A673 (cell line): ENCODE measurements around the gene CARM1.

Experiments used
- EZH2 ChIP-seq: fragments of 200-600 bp; sonication (generic); IDR thresholded peaks from 2 replicates; pipeline ENCODE4 v1.6.1; 2017; ENCODE audit warnings: borderline replicate concordance, low read depth, mild to moderate bottlenecking, mixed read lengths, antibody characterized with exemption, low read length; ENCODE audit not compliant: poor library complexity, severe bottlenecking
- TF ChIP-seq, protein P1 (sequence below): fragments of 300-800, 200-600 bp; sonication (generic); conservative IDR thresholded peaks from 2 replicates; pipeline ENCODE4 v1.5.1; 2017; ENCODE audit warnings: low read depth, mild to moderate bottlenecking, antibody characterized with exemption, low read length, moderate library complexity, mixed read lengths

DNA sequence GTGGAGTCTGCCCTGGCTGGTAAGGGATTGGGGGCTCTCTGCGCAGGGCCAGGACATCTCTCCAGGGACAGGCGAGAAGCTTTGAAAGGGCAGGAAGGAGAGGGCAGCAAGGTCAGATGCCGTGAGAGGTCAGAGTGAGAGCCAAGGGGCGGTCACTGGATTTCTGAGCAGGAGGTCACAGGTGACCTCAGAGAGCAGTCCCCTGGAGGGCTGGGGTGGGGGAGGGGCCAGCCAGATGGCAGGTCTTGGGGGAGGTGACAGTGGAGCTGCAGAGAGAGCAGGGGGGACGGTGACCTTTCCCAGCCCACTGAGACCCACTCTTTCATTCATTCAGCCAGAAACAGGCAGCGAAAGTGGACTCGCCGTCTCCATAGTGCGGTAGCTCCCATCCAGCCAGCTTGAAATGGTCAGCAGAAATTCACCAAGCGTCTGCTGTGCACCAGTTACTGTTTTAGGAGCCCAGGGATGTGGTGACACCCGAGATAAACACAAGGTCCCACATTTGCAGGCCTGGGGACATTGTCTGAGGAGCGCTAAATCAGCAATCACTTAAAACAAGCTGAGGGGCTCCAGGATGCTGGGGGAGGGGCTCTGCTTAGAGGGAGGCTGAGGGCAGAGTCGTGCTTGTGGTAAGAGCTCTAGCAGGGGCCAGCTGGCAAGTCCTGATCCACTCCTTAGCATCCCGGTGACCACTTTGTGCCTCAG, 10.2 kb downstream of the CARM1 start:
- TF ChIP-seq, protein P1, sequence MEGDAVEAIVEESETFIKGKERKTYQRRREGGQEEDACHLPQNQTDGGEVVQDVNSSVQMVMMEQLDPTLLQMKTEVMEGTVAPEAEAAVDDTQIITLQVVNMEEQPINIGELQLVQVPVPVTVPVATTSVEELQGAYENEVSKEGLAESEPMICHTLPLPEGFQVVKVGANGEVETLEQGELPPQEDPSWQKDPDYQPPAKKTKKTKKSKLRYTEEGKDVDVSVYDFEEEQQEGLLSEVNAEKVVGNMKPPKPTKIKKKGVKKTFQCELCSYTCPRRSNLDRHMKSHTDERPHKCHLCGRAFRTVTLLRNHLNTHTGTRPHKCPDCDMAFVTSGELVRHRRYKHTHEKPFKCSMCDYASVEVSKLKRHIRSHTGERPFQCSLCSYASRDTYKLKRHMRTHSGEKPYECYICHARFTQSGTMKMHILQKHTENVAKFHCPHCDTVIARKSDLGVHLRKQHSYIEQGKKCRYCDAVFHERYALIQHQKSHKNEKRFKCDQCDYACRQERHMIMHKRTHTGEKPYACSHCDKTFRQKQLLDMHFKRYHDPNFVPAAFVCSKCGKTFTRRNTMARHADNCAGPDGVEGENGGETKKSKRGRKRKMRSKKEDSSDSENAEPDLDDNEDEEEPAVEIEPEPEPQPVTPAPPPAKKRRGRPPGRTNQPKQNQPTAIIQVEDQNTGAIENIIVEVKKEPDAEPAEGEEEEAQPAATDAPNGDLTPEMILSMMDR = no peak
- TF ChIP-seq EZH2 = no peak
